Pancreas (tissue), 10 donors: ENCODE data around the gene STIP1. TPM values are rescaled to one million over a fixed set of nuclear protein-coding genes. Genes with fewer than 3 reads are reported as not detected.

Source experiments
- ATAC-seq, 4 donors: fragments of 200-7000 bp; cut with Tn5 transposase; one replicate each; pipeline versions ENCODE4 v1.8.0 to v1.9.1; 2020; ENCODE audit warnings: mild to moderate bottlenecking in 4 of 4, moderate library complexity in 4 of 4
- DNase-seq, 6 donors: peaks; one replicate each; pipeline ENCODE4 v3.0.0-alpha.2; 2020
- FAIRE-seq: peaks from 2 replicates; lab custom pipeline; 2012; peaks lifted over from hg19 to GRCh38; lab: Jason Lieb, UNC
- H3K27ac ChIP-seq, 4 donors: fragments of 200-600 bp; sonication (generic); 1 replicate in 3 of 4; 2 replicates in 1 of 4; pipeline versions ENCODE4 v1.5.0 to v1.8.0; 2020
- H3K27me3 ChIP-seq, 4 donors: fragments of 200-600 bp; one replicate each; pipeline ENCODE4 v1.8.0; 2021
- H3K36me3 ChIP-seq, 3 donors: fragments of 200-600 bp; sonication (generic) in 1 of 3; one replicate each; pipeline versions ENCODE4 v1.5.0 to v1.8.0; 2020 to 2021
- H3K4me1 ChIP-seq, 3 donors: fragments of 200-600 bp; one replicate each; pipeline ENCODE4 v1.8.0; 2021
- H3K4me3 ChIP-seq, 4 donors: fragments of 200-600 bp; sonication (generic) in 2 of 4; one replicate each; pipeline versions ENCODE4 v1.5.0 to v1.8.0; 2020 to 2021
- H3K9me3 ChIP-seq, 4 donors: fragments of 200-600 bp; one replicate each; pipeline ENCODE4 v1.8.0; 2021
- CTCF ChIP-seq, 4 donors: fragments of 200-600 bp; sonication (generic) in 3 of 4; IDR thresholded peaks; one replicate each; pipeline versions ENCODE4 v1.5.0 to v1.8.0; 2021; ENCODE audit warnings: antibody characterized with exemption in 4 of 4
- WGBS, 2 donors: extraction: QIAGEN DNeasy Blood & Tissue Kit; methylation state at CpG; one replicate each; pipeline ENCODE4 v1.1.7; 2013; 5-methylcytosine and 5-hydroxymethylcytosine counted together
- intact Hi-C, 3 donors: fragments of 100-400 bp; cut with DNase I; formaldehyde crosslinking; loops; one replicate each; pipeline versions ENCODE4 v1.11.1 to v1.14.2; 2022
- polyA plus RNA-seq, 2 donors: library from polyadenylated mRNA; stranded (reverse); fragments of 200-250 nt; gene quantifications; one replicate each; pipeline ENCODE4 v1.2.3, GENCODE V29; 2013
- total RNA-seq, 6 donors: library from RNA; stranded (reverse); fragmentation: NEBNext Ultra II Directional in 4 of 6; extraction: Animal tissue kit (Norgen Biotek cat#: 25700) in 4 of 6; gene quantifications; one replicate each; pipeline versions ENCODE4 v1.2.1 to v1.2.4, GENCODE V29; 2021 to 2023
- donor health status: healthy with polysubstance abuse.
- donor health status: DM: no; HTN: no; CAD: no; lungs with moderate emphysema.
- donor health status: DM: no; HTN: no; CAD: no.
- donor health status: control.
- donor health status: control.
- donor health status: Bipolar disorder and iron deficiency.
- donor health status: DM: yes; HTN: yes; CAD: no.
- donor health status: DM: no; HTN: no; CAD: no.
- donor health status: DM: no; HTN: no; CAD: no.
- donor health status: DM: yes; HTN: yes; CAD: no.

The STIP1 gene
- total and polyA plus RNA-seq, 8 donors = 23.7 to 73.0 (median 37.8) TPM

- intact Hi-C loops = loop anchor here in 2 of 3 donors (5.0 to 10.0 kb wide), 2 partner anchors 149 to 327 kb away; no protein-coding TSS in a partner anchor
- Histone ChIP-seq H3K27me3 (no peaks in the 10 kb centered on the region), H3K4me1 (peaks cover 14 to 19% (median 14%) of the 10 kb centered on the region in 3 donors), H3K9me3 (no peaks in the 10 kb centered on the region), H3K36me3 (no peaks in the 10 kb centered on the region), H3K4me3 (no peak overlapping the region), H3K27ac (peak overlapping the region in 1 of 4 donors; percentile 39)
- no peak for FAIRE-seq
- DNase-seq = no peak
- TF ChIP-seq CTCF (IDR thresholded peaks at IDR 0.05) = no peak
- WGBS, 2 donors = 85 to 89% methylated on average over 8 of the region's 8 CpGs
- ATAC-seq = no peak
Measured at GRCh38 chr11:64151337-64151736, 34.6 kb upstream of the STIP1 start.

GRCh38 chr11:64152841-64153691 is 32.9 kb upstream of the STIP1 start:
- intact Hi-C loops = loop anchor here in 2 of 3 donors (5.0 to 10.0 kb wide), 2 partner anchors 151 to 328 kb away; no protein-coding TSS in a partner anchor
- FAIRE-seq (no peak), DNase-seq (peak; percentile 38 to 90 (median 74)), ATAC-seq (peak; percentile 65 to 87 (median 80))
- no peak overlapping the region for H3K4me3 ChIP-seq
- 17 to 18% methylated on average over 23 of the region's 23 CpGs for WGBS, 2 donors
- H3K4me1 ChIP-seq = peaks cover 14 to 19% (median 14%) of the 10 kb centered on the region in 3 donors
- H3K27me3 ChIP-seq = no peaks in the 10 kb centered on the region
- H3K27ac ChIP-seq = no peak overlapping the region
- no peaks in the 10 kb centered on the region for H3K36me3 ChIP-seq
- H3K9me3 ChIP-seq = no peaks in the 10 kb centered on the region
- TF ChIP-seq CTCF (IDR thresholded peaks at IDR 0.05) = peak; percentile 98 to 100 (median 99)

- no peaks in the 10 kb centered on the region for H3K9me3 ChIP-seq
- peaks cover 8 to 19% (median 14%) of the 10 kb centered on the region in 3 donors for H3K4me1 ChIP-seq
- intact Hi-C loops = loop anchor here in 2 of 3 donors (5.0 to 10.0 kb wide), 2 partner anchors 152 to 329 kb away; no protein-coding TSS in a partner anchor
- DNase-seq (no peak), ATAC-seq (no peak), FAIRE-seq (no peak)
- no peak overlapping the region for H3K4me3 ChIP-seq
- no peak for TF ChIP-seq CTCF (IDR thresholded peaks at IDR 0.05)
- 44 to 53% methylated on average over 8 of the region's 8 CpGs for WGBS, 2 donors
- H3K36me3 ChIP-seq = no peaks in the 10 kb centered on the region
- H3K27ac ChIP-seq = no peak overlapping the region
- no peaks in the 10 kb centered on the region for H3K27me3 ChIP-seq
Measured at GRCh38 chr11:64153812-64154211, 32.2 kb upstream of the STIP1 start.

GRCh38 chr11:64156235-64157011 is 29.5 kb upstream of the STIP1 start:
- no peaks in the 10 kb centered on the region for H3K27me3 ChIP-seq
- intact Hi-C loops = loop anchor here in 1 of 3 donors (10.0 kb wide), 1 partner anchor 332 kb away; no protein-coding TSS in a partner anchor
- no peak for TF ChIP-seq CTCF (IDR thresholded peaks at IDR 0.05)
- no peak overlapping the region for H3K4me3 ChIP-seq
- FAIRE-seq (no peak), DNase-seq (no peak), ATAC-seq (no peak)
- no peak overlapping the region for H3K27ac ChIP-seq
- 82 to 85% methylated on average over 14 of the region's 14 CpGs for WGBS, 2 donors
- no peaks in the 10 kb centered on the region for H3K9me3 ChIP-seq
- no peaks in the 10 kb centered on the region for H3K36me3 ChIP-seq
- peaks cover 0 to 4% (median 0%) of the 10 kb centered on the region in 3 donors for H3K4me1 ChIP-seq
